GM12873 (cell line): ENCODE data around the gene CA12.

Experiments
- TF ChIP-seq, protein P1 (sequence below): IDR thresholded peaks from 2 replicates; pipeline ENCODE4 v1.5.1; 2012; ENCODE audit warnings: low read depth, mild to moderate bottlenecking, moderate library complexity, low read length, control low read depth; ENCODE audit not compliant: insufficient read depth; ENCODE audit errors: missing control alignments

CA12 gene

DNA sequence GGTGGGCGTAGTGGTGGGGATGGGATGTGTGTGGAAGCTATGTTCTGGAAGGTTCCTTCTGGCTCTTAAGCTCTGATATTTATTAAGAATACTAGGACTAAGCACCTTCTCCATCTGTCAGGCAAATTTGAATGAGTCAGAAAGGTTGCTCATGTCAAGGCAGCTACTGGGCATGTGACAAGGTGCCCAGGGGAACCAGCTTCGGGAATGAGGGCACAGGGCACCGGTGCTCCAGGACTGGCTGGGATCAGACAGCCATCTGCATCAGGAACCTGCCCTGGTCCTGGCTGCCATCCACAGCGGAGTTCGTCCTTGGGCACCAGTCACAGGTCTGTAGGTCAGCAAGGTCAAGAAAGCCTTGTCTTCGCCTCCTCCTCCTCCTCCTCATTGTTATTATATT is 32.5 kb downstream of the CA12 start:
- TF ChIP-seq, protein P1, sequence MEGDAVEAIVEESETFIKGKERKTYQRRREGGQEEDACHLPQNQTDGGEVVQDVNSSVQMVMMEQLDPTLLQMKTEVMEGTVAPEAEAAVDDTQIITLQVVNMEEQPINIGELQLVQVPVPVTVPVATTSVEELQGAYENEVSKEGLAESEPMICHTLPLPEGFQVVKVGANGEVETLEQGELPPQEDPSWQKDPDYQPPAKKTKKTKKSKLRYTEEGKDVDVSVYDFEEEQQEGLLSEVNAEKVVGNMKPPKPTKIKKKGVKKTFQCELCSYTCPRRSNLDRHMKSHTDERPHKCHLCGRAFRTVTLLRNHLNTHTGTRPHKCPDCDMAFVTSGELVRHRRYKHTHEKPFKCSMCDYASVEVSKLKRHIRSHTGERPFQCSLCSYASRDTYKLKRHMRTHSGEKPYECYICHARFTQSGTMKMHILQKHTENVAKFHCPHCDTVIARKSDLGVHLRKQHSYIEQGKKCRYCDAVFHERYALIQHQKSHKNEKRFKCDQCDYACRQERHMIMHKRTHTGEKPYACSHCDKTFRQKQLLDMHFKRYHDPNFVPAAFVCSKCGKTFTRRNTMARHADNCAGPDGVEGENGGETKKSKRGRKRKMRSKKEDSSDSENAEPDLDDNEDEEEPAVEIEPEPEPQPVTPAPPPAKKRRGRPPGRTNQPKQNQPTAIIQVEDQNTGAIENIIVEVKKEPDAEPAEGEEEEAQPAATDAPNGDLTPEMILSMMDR: no peak

DNA sequence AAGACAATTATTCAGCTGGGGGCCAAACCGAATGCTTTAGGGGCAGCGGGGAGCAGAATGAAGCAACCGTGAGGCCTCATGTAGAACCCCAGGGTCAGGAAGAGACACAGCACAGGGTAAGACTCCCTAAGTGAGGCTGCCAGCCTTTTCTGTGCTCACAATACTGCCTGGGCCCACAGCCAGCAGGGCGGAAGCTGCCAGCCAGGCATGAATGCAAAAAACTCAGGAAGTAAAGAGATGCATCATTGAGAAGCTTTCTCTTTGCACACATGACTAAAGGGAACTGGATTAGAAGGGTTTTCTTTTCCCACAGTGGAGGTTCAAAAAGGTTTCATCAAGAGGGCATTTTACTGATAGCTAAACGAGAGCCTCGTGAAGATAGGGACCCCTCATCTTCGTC is 33.3 kb downstream of the CA12 start:
- TF ChIP-seq, protein P1: no peak

DNA sequence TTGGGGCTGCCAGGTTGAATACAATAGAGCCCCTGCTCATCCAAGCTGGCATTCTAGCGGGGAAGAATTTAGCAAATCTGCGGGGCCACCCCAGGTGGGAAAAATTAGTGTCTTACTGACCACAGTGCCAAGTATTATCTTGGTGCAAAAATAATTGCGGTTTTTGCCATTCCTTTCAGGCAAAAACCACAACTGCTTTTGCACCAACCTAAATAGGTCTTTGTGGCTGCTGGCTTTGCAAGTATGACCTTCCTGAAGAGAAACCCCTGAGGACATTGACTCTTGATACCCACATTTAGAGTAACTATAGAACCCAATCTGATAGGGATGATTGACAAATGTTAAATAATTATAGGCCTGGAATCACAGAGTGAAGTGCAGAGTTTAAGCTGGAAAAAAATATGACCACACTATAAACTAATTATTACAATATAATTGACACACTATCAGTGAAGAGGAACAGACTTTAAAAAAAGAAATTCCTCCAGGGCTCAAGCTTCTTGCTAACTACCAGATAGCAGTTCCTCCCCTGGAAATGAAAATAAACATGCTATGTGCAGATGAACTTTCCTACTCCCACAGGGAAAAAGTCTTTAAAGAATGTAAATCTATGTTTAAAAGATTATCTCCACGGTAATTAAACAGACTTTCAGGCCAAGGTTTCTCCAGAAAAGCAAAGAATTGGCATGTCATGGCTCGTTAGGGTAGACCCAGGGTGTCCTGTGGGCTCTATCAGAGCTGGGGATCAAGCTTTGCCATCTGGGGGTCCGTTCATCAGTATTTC is 34.4 kb downstream of the CA12 start:
- TF ChIP-seq, protein P1: no peak

DNA sequence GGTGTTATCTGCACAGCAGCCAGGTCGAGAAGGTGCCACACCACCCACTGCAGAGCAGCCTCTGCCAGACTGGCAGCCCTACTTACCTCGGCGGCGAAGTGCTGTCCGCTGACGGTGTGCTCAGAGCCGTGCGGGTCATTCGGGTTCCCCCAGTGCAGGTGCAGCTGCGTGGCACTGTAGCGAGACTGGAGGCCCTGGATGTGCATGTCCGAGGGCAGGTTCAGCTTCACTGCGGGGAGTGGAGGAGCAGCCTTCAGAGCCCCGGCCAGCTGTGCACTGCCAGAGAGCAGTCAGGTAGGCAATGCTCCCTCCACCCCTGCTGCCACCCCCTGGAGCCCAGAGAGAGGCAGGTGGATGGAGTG is 36.3 kb downstream of the CA12 start:
- TF ChIP-seq, protein P1: no peak

DNA sequence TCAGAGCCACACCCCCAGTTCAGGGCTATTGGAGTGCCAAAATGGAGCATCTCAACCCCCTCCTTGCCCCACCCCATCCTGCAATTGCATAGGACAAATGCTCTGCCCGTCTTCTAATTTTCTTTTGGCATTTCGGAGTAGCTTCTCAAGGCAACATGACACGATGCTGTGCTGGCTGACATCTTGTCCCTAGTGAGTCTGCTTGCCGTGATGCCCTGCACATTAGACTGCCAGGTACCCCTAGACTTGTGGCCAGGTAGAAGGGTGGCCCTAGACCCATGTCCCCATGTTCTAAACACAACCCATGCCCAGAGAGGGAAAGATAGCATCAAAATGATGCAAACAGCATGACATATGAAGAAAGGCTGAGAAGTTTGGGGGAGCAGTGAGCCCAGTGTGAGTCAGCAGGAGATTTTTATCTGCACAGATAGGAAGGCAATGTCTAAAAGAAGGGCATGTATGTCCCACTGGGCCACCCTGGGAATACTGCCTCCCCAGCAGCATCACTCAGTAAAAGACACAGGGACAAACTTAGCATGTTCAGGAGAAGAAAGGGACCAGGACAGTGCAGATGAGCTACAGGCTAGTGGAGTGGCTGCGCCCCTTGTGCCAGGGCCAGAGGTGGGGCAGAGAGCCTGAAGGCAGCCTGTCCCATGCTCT is 36.8 kb downstream of the CA12 start:
- TF ChIP-seq, protein P1: no peak

DNA sequence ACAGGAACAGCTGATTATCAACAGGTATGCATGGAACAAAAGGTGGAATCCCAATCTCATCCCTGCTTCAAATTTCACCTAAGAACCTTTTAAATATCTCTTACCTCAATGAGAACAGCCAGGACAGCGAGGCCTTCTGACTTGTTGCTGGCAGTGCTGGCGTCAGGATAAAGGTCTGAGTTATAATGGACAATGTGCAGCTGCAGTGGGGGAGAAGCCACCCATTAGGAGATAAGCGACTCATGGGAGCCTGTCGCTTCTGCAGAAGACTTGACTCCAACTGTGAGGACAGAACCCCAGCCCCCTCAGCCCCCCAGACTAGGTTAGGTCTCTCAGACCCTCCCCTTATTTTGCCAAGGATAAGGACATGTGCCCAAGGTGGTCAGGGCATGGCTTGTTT is 39.7 kb downstream of the CA12 start:
- TF ChIP-seq, protein P1: no peak

DNA sequence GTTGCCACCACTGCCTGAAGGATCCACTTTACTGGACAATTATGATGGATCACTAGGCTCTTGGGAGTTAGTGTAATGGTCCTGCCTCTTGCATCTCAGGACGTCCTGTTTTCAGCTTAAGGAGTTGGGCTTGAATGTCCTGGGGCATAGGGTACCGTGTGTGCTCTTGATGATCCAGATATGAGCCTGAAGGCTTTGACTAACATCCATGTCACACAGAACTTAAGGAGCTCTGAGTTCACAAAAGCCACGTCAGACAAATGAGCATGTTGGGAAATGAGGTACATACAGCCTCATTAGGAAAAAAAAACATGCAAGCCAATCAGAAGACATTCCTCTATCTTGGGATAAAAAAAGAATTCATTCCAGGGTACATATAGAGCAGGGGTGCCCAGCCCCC is 40.8 kb downstream of the CA12 start:
- TF ChIP-seq, protein P1: no peak
